ENCODE results near the gene UNC13A.

- TF ChIP-seq POLR2A (IDR thresholded peaks at IDR 0.05; ENCODE audit: low read depth, low read length) (no peak), POLR2AphosphoS5 (IDR thresholded peaks at IDR 0.05; ENCODE audit: insufficient read depth, low read depth, low read length) (no peak), MAX (IDR thresholded peaks at IDR 0.05; ENCODE audit: insufficient read depth, insufficient read length) (no peak), EZH2 (IDR thresholded peaks at IDR 0.05; ENCODE audit: borderline replicate concordance, low read depth, low read length, severe bottlenecking) (no peak), FOS (IDR thresholded peaks at IDR 0.05; ENCODE audit: borderline replicate concordance, insufficient read depth, low read length) (no peak), MYC (IDR thresholded peaks at IDR 0.05; ENCODE audit: low read depth, low read length) (no peak)
- TF ChIP-seq, protein P1, sequence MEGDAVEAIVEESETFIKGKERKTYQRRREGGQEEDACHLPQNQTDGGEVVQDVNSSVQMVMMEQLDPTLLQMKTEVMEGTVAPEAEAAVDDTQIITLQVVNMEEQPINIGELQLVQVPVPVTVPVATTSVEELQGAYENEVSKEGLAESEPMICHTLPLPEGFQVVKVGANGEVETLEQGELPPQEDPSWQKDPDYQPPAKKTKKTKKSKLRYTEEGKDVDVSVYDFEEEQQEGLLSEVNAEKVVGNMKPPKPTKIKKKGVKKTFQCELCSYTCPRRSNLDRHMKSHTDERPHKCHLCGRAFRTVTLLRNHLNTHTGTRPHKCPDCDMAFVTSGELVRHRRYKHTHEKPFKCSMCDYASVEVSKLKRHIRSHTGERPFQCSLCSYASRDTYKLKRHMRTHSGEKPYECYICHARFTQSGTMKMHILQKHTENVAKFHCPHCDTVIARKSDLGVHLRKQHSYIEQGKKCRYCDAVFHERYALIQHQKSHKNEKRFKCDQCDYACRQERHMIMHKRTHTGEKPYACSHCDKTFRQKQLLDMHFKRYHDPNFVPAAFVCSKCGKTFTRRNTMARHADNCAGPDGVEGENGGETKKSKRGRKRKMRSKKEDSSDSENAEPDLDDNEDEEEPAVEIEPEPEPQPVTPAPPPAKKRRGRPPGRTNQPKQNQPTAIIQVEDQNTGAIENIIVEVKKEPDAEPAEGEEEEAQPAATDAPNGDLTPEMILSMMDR (IDR thresholded peaks at IDR 0.05; ENCODE audit: extremely low read depth in 1 of 2, insufficient read depth in 1 of 2, low read depth in 1 of 2, low read length in 2 of 2): no peak
Observed at GRCh38 chr19:17601683-17602082, 86.5 kb downstream of the UNC13A start.

All from endothelial cell of umbilical vein (primary cell).